ENCODE data around the gene ANKRD39. TPM values are rescaled to one million over a fixed set of nuclear protein-coding genes. Genes with fewer than 3 reads are reported as not detected.

The ANKRD39 gene
- total RNA-seq, 1 donor, result 4.7 TPM

GRCh38 chr2:96832754-96833507 is 24.9 kb downstream of the ANKRD39 start:
- peak; percentile 67 for DNase-seq (ENCODE audit: low read depth)
- H3K4me3 ChIP-seq (ENCODE audit: low read depth, low read length), result no peak overlapping the region
- TF ChIP-seq CTCF (IDR thresholded peaks at IDR 0.05; ENCODE audit: insufficient read depth, low read depth, low read length), result no peak

GRCh38 chr2:96832408-96832753 is 25.4 kb downstream of the ANKRD39 start:
- DNase-seq (ENCODE audit: low read depth), result no peak
- TF ChIP-seq CTCF (IDR thresholded peaks at IDR 0.05; ENCODE audit: insufficient read depth, low read depth, low read length), result no peak
- H3K4me3 ChIP-seq (ENCODE audit: low read depth, low read length), result no peak overlapping the region

GRCh38 chr2:96831679-96832078 is 26.1 kb downstream of the ANKRD39 start:
- no peak for DNase-seq (ENCODE audit: low read depth)
- TF ChIP-seq CTCF (IDR thresholded peaks at IDR 0.05; ENCODE audit: insufficient read depth, low read depth, low read length), result no peak

GRCh38 chr2:96830044-96830562 is 27.7 kb downstream of the ANKRD39 start:
- TF ChIP-seq CTCF (IDR thresholded peaks at IDR 0.05; ENCODE audit: insufficient read depth, low read depth, low read length), result no peak
- no peak for DNase-seq (ENCODE audit: low read depth)
- no peak overlapping the region for H3K4me3 ChIP-seq (ENCODE audit: low read depth, low read length)

More at GRCh38 chr2:96831679-96832078, 26.1 kb downstream of the ANKRD39 start:
- no peak overlapping the region for H3K4me3 ChIP-seq (ENCODE audit: low read depth, low read length)

GRCh38 chr2:96828874-96829273 is 28.9 kb downstream of the ANKRD39 start:
- no peak for DNase-seq (ENCODE audit: low read depth)
- H3K4me3 ChIP-seq (ENCODE audit: low read depth, low read length), result no peak overlapping the region
- no peak for TF ChIP-seq CTCF (IDR thresholded peaks at IDR 0.05; ENCODE audit: insufficient read depth, low read depth, low read length)

- DNase-seq (ENCODE audit: low read depth), result no peak
- TF ChIP-seq CTCF (IDR thresholded peaks at IDR 0.05; ENCODE audit: insufficient read depth, low read depth, low read length), result no peak
- no peak overlapping the region for H3K4me3 ChIP-seq (ENCODE audit: low read depth, low read length)
Measured at GRCh38 chr2:96828436-96828835, 29.4 kb downstream of the ANKRD39 start.
